Effector memory CD8-positive, alpha-beta T cell (primary cell): ENCODE measurements around the gene AGAP4.
"Not testable (repeated sequence)": the region's sequence is repeated elsewhere in the genome, so short reads cannot be mapped to it uniquely, and the experiment has no call there.

Experiments used
- ATAC-seq: fragments of 150-1000 bp; cut with Tn5 transposase; replicated peaks from 2 replicates; pipeline ENCODE4 v1.10.0; 2021; ENCODE audit warnings: mild to moderate bottlenecking, moderate library complexity
- DNase-seq, 3 experiments: peaks; one replicate each; pipeline ENCODE4 v3.0.0; 2021
- H3K27ac Mint-ChIP-seq, 2 donors: one replicate each; pipeline ENCODE4 v1.8.0; 2022; ENCODE audit warnings: mild to moderate bottlenecking in 2 of 2, mixed read lengths in 2 of 2, moderate library complexity in 2 of 2
- H3K27me3 Mint-ChIP-seq, 2 donors: one replicate each; pipeline ENCODE4 v1.8.0; 2022; ENCODE audit warnings: mixed read lengths in 2 of 2
- H3K36me3 Mint-ChIP-seq: one replicate; pipeline ENCODE4 v1.8.0; 2022; ENCODE audit warnings: mild to moderate bottlenecking, moderate library complexity, mixed read lengths; ENCODE audit not compliant: insufficient read depth
- H3K4me1 Mint-ChIP-seq, 2 donors: one replicate each; pipeline ENCODE4 v1.8.0; 2022; ENCODE audit warnings: low read depth in 2 of 2, mixed read lengths in 2 of 2
- H3K4me3 Mint-ChIP-seq, 2 donors: one replicate each; pipeline ENCODE4 v1.8.0; 2022; ENCODE audit warnings: mild to moderate bottlenecking in 2 of 2, mixed read lengths in 2 of 2, moderate library complexity in 2 of 2
- H3K9me3 Mint-ChIP-seq, 2 donors: one replicate each; pipeline ENCODE4 v1.8.0; 2022; ENCODE audit warnings: mixed read lengths in 2 of 2

Gene AGAP4

GRCh38 chr10:45817130-45817859 is 30.0 kb downstream of the AGAP4 start:
- Mint-ChIP-seq H3K27ac (no peak overlapping the region), H3K27me3 (peaks cover 0 to 26% of the 10 kb centered on the region in 2 donors), H3K4me1 (no peaks in the 10 kb centered on the region), H3K4me3 (no peak overlapping the region), H3K9me3 (no peaks in the 10 kb centered on the region), H3K36me3 (no peaks in the 10 kb centered on the region)
- ATAC-seq (no peak), DNase-seq (no peak)

- not testable (repeated sequence) for H3K36me3 Mint-ChIP-seq, H3K4me3 Mint-ChIP-seq, ATAC-seq, H3K4me1 Mint-ChIP-seq, H3K27ac Mint-ChIP-seq, DNase-seq, H3K9me3 Mint-ChIP-seq
- peaks cover 0 to 27% of the 10 kb centered on the region in 2 donors for H3K27me3 Mint-ChIP-seq
Observed at GRCh38 chr10:45814146-45814545, 33.2 kb downstream of the AGAP4 start.

GRCh38 chr10:45812959-45813358 is 34.3 kb downstream of the AGAP4 start:
- H3K4me3 Mint-ChIP-seq, H3K9me3 Mint-ChIP-seq, ATAC-seq, DNase-seq, H3K4me1 Mint-ChIP-seq, H3K36me3 Mint-ChIP-seq, H3K27ac Mint-ChIP-seq: not testable (repeated sequence)
- peaks cover 0 to 18% of the 10 kb centered on the region in 2 donors for H3K27me3 Mint-ChIP-seq

- no peaks in the 10 kb centered on the region for H3K36me3 Mint-ChIP-seq
- H3K9me3 Mint-ChIP-seq, result no peaks in the 10 kb centered on the region
- peaks cover 8 to 9% of the 10 kb centered on the region in 2 donors for H3K27me3 Mint-ChIP-seq
- no peak for DNase-seq
- ATAC-seq, result no peak
- no peak overlapping the region for H3K27ac Mint-ChIP-seq
- no peaks in the 10 kb centered on the region for H3K4me1 Mint-ChIP-seq
- no peak overlapping the region for H3K4me3 Mint-ChIP-seq
Observed at GRCh38 chr10:45811075-45811474, 36.2 kb downstream of the AGAP4 start.

- Mint-ChIP-seq H3K4me1 (no peaks in the 10 kb centered on the region), H3K9me3 (no peaks in the 10 kb centered on the region), H3K36me3 (no peaks in the 10 kb centered on the region), H3K27me3 (peaks cover 8 to 9% of the 10 kb centered on the region in 2 donors), H3K4me3 (no peak overlapping the region), H3K27ac (no peak overlapping the region)
- ATAC-seq, result no peak
- DNase-seq, result no peak
Observed at GRCh38 chr10:45809837-45810236, 37.5 kb downstream of the AGAP4 start.

GRCh38 chr10:45804996-45805395 is 42.3 kb downstream of the AGAP4 start:
- H3K27me3 Mint-ChIP-seq, H3K27ac Mint-ChIP-seq, H3K4me3 Mint-ChIP-seq, ATAC-seq, H3K4me1 Mint-ChIP-seq, H3K36me3 Mint-ChIP-seq, DNase-seq, H3K9me3 Mint-ChIP-seq: not testable (repeated sequence)

- H3K27ac Mint-ChIP-seq, result peak overlapping the region in 1 of 2 donors; percentile 63
- not testable (repeated sequence) for ATAC-seq, DNase-seq, H3K4me3 Mint-ChIP-seq, H3K27me3 Mint-ChIP-seq, H3K9me3 Mint-ChIP-seq, H3K4me1 Mint-ChIP-seq, H3K36me3 Mint-ChIP-seq
Observed at GRCh38 chr10:45803060-45804010, 44.0 kb downstream of the AGAP4 start.

GRCh38 chr10:45794761-45795160 is 52.5 kb downstream of the AGAP4 start:
- H3K27me3 Mint-ChIP-seq, H3K9me3 Mint-ChIP-seq, H3K4me3 Mint-ChIP-seq, ATAC-seq, H3K4me1 Mint-ChIP-seq, DNase-seq: not testable (repeated sequence)
- Mint-ChIP-seq H3K27ac (peak overlapping the region in 1 of 2 donors; percentile 5), H3K36me3 (peaks cover 12% of the 10 kb centered on the region)

GRCh38 chr10:45790694-45791426 is 56.4 kb downstream of the AGAP4 start:
- H3K27me3 Mint-ChIP-seq, DNase-seq, H3K27ac Mint-ChIP-seq, H3K4me1 Mint-ChIP-seq, ATAC-seq, H3K9me3 Mint-ChIP-seq, H3K4me3 Mint-ChIP-seq: not testable (repeated sequence)
- peaks cover 33% of the 10 kb centered on the region for H3K36me3 Mint-ChIP-seq

- H3K9me3 Mint-ChIP-seq, DNase-seq, H3K4me3 Mint-ChIP-seq: not testable (repeated sequence)
Observed at GRCh38 chr10:45789991-45790390, 57.3 kb downstream of the AGAP4 start.

GRCh38 chr10:45787212-45787741 is 60.0 kb downstream of the AGAP4 start:
- H3K9me3 Mint-ChIP-seq, H3K4me1 Mint-ChIP-seq, H3K27me3 Mint-ChIP-seq, H3K4me3 Mint-ChIP-seq, DNase-seq, ATAC-seq: not testable (repeated sequence)
- Mint-ChIP-seq H3K36me3 (peaks cover 48% of the 10 kb centered on the region), H3K27ac (peak overlapping the region in 1 of 2 donors; percentile 2)

More at GRCh38 chr10:45789991-45790390, 57.3 kb downstream of the AGAP4 start:
- not testable (repeated sequence) for H3K27me3 Mint-ChIP-seq, ATAC-seq, H3K4me1 Mint-ChIP-seq, H3K27ac Mint-ChIP-seq
- peaks cover 40% of the 10 kb centered on the region for H3K36me3 Mint-ChIP-seq

GRCh38 chr10:45786217-45786616 is 61.1 kb downstream of the AGAP4 start:
- H3K4me1 Mint-ChIP-seq, H3K27me3 Mint-ChIP-seq, H3K9me3 Mint-ChIP-seq, ATAC-seq, DNase-seq, H3K27ac Mint-ChIP-seq, H3K4me3 Mint-ChIP-seq: not testable (repeated sequence)
- H3K36me3 Mint-ChIP-seq, result peaks cover 51% of the 10 kb centered on the region
